ENCODE data around the gene NCMAP.

The NCMAP gene

DNA sequence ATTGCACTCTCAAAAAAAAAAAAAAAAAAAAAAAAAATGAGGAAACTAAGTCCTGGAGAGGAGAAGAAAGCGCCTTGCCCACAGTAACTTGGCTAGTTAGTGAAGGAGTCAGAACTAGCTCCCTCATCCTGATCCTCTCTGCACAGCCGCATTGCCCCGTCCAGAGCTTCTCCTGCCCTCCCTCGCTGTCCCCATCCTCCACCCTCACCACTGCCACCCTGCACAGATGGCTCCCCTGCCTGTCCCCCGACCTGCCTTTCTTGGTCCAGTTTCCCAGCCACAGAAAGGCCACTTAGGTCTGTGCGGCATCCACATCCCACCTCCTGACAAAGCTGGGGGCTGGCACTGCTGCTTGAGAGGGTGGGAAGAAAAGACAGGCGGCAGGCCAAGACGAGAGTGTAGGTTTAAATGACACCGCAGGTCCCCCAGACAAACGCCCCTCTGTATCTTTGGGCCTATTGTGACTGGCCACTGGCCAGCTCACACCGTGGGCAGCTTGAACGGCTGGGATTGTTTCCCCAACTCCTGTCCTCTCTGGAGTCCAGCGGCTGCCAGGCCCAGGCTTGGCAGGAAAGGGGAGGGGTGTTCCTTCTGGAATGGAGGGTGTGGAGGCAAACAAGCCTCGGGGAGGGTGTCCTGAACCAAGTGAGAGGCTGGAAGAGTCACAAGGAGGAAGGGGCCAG lies 20.2 kb downstream of the NCMAP start:
- no peak for DNase-seq

DNA sequence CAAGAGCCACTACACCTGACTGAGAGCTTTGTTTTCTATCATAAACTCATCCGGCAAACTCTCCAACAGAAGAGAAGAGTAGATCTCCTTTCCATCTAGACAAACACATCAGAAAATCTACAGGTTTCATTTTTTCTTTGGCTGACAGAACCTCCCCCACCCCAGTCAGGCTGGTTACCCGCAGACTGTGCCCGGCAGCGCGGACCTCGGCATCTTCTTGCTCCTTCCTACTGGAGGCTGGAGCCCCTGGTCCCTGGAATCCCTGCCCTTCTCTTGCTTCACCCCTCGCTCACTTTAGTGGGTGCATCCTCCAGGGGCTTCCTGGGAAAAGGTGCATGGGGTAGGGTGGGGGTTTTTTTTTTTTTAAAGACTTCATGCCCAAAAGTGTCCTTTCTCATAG lies 23.0 kb downstream of the NCMAP start:
- DNase-seq: no peak

DNA sequence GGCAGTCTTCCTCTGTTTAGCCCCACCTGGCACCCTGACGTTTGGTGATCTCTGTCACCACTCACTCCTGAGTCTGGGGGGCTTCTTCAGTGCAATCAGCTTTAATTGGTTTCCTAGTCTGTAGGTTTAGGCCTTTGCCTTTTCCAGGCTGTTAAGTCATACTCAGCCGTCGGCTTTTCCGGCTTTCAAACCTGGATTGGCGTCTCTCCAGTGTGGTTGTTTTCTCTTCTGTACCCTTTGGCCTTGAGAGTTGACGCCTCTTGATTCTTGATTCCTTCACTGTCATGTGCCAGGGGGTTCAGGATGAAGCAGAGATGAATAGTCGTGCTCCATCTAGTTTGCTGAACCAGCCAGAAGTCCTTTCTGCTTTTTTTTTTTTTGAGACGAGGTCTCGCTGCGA lies 24.9 kb downstream of the NCMAP start:
- no peak for DNase-seq

- peak; percentile 10 for DNase-seq
These were observed 28.3 kb downstream of the NCMAP start for GRCh38 chr1:24584171-24584647.

GRCh38 chr1:24586119-24586518 lies 30.2 kb downstream of the NCMAP start:
- DNase-seq: no peak

DNA sequence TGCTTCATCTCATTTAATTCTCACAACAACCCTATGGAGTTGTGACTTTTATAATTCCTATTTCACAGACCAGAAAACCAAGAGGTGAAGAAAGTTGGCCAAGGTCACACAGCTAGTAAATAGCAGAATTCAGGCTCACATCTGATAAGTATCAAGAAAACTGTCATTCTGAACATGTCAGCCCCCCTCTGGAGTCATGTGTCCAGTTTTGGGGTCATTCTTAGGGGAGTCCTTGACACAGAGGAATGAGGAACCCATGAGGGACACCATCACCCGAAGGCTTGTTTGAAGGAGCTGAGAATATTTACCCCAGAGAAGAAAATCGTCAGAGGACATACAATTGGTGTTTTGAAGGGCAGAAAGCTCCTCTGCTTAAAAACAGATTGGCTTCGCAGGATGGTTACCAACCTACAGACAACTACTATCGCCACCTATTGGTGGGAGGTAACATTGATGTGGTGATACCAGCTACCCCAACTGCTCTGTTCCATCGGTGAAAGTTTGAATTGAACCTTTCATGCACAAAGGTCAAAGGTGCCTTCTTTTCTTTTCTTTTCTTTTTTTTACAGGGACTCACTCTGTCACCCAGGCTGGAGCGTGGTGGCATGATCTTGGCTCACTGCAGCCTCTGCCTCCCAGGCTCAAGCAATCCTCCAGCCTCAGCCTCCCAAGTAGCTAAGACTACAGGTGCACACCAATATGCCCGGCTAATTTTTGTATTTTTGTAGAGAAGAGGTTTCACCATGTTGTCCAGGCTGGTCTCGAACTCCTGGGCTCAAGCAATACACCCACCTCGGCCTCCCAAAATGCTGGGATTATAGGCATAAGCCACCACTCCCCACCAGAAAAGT lies 31.3 kb downstream of the NCMAP start:
- peak; percentile 8 for DNase-seq

DNA sequence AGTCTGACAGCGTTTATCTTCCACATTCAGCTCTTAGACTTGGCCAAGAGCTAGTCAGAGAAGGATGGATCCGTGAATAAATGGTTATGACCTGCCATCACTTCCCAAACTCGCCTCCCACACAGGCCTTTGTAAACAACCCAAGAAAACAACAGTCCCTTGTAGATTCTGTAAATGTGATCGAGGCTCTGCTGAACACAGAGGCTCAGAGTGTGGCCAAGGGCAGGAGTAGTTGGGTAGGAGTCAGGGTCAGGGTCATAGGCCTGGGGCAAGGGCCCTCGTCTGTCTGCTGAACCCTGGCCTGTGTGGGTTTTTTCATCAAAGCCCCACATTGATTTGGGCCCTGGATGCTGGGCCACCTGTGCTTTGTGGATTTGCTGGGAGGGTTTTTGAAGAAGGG lies 32.7 kb downstream of the NCMAP start:
- DNase-seq: no peak

DNA sequence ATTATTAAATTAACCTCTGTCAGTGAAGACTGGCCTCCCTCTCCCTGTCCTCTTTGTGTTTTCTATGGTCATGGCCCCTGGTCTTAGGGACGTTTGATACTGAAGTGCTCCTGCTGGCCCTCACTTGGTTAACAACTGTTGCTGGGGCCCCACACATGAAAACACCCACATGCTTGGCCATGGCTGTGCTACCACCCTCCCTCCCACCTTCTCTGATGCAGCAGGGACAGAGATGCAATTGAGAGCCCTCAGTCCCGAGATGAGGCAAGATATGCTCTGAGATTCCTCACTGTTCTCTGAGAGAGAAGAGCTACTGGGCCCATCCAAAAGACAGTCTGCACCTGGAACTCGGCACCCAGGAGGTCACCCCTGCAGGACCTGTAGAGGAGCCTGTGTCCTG lies 33.3 kb downstream of the NCMAP start:
- no peak for DNase-seq

DNA sequence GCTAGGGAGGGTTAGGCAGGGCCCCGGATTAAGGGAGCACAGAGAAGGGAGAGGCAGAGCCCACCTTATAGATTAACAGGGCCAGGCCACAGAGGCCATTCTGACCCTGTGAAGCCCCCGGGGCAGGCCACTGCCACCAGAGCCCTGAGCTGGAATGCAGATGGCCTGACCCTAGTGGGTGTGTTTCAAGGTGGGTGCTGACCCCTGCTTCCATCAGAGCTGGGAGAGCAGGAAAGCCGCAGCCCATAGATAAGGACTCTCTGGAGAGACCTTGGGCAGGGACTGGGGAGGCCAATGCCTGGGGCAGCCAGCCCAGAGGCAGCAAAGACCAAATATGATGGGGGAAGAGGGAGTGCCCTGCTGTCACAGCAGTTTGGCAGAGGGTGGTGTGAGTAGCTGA lies 35.9 kb downstream of the NCMAP start:
- no peak for DNase-seq

DNA sequence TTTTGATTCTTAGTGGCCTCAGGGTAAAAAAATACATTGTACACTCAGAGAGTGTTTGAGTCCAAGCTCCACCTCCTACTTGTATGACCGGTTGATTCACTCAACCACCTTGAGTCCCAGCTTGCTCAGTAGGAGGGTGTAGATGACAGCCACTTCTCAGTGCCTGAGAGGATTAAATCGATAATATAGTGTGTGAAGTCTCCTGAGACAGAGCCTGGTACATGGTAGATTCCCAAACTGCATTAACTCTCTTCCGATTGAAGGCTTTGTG lies 38.4 kb downstream of the NCMAP start:
- peak; percentile 61 for DNase-seq

DNA sequence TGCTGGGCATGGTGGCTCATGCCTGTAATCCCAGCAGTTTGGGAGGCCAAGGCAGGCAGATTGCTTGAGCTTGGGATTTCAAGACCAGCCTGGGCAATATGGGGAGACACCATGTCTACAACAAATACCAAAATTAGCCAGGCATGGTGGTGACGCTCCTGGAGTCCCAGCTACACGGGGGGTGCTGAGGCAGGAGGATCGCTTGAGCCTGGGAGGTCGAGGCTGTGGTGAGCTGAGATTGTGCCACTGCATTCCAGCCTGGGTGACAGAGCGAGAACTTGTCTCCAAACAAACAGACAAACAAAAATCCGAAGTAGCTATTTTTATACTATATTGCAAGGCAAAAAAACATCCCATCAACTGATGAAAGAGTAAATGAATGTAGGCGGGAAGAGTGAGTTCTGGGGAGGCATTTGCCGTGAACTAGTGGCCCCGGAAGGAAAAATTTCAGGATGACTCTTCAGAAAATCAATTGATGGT lies 40.6 kb downstream of the NCMAP start:
- no peak for DNase-seq

GRCh38 chr1:24599265-24599664 lies 43.4 kb downstream of the NCMAP start:
- DNase-seq: no peak

DNA sequence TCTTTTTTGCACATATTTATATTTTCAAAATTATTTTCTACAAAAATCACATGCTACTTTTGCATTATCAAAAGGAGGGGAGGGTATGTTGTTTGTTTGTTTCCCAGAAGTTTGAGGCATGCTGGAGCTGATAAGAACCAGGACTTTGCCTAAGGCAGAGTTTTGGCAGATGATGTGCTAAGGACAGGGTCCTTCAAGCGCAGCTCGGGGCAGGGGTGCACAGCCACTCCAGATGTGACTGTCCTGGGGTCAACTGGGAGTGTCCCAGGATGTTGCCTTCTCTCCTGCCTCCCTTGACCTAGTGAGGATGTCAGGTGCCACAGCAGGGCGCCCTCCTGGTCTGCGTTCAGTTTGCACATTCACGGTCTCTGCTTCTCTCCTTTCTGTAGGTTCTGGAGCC lies 44.7 kb downstream of the NCMAP start:
- no peak for DNase-seq

DNA sequence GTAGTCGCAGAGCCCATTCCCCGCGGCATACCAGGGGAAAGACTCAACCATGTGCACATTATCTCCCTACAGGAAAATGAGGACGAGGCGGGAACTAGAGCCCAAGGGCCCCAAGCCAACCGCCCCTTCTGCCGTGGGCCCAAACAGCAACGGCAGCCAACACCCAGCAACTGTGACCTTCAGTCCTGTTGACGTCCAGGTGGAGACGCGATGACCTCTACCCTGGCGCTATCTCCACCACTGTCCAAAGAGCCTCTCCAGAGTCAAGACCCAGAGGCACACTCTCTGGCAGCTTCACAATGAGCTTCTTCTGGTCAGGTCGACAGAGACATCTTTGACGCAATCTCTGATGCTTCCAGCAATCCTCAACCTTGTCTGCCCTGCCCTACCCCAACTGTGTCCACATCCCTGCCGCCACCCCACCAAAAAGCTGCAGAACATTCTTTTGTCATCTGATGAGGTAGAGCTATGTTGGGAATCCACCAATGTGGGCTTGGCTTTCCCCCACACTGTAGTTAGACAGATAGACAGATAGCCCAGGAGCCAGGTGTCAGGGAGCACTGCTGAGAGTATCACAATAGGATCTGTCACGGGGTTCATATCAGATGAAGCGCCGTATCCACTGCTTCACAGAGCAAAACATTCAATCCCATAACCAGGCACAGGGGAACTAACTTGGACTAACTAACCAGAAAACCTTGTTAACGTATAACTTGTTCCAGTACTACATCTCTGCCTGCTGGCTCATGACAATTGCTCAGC lies 49.8 kb downstream of the NCMAP start:
- no peak for DNase-seq

DNA sequence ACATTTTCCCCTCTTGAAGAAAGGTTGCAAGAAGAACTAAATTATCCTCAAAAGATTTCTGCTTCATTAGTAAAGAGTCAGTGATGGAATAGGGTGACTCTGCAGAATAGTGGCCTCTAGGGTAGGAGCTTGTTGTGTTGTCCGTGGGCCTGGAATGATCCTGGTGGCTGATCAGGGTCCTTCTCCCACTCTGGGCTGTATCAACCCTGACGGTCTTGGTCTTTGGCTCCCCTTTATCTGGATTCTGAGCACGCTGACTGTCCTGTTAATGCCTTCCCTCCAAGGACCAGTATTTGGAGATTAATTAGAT lies 50.4 kb downstream of the NCMAP start:
- DNase-seq: no peak

- DNase-seq: peak; percentile 6
These were observed 50.7 kb downstream of the NCMAP start for GRCh38 chr1:24606621-24607020.

DNA sequence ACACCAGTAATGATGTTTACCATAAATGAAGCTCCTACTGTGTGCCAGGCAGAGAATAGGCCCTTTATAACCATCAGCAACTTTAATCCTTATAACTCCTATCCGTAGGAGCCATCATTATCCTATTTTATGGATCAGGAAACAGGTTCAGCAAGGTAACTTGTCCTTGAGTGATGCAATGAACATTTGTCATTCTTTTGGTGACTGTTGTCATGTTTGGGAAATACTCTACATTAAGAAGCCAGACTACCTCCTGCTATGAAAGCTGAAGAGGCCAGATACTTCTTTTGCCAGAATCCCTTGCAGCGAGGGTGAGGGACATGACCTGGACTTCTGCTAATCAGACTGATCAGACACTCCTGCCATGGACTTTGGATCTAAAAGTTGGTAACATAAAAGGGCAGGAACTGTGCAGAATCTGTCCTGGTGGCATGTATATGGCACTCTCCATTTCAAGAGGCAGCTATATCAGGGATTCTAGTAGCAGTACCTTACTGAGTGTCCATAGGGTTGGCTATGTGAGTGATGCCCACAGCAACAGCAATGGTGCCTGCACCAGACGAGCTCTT lies 54.1 kb downstream of the NCMAP start:
- DNase-seq: no peak

GRCh38 chr1:24619376-24619775 lies 63.5 kb downstream of the NCMAP start:
- DNase-seq: no peak

DNA sequence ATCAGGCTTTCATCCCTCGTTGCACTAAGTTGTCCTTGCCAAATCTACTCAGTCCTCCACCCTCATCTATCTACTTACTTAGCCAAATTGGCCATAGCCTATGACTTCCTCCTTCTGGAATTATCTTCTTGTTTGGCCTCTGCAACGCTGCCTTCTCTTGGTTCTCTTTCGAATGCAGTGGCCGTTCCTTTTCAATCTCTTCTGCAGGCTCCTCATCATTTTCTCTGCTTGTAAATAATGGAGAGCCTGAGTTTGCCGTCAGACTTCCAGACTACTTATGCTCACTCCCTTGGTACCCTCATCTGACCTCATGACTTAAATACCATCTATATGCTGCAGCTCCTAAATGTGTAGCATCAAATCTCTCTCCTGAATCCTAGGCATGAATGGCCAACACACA lies 64.8 kb downstream of the NCMAP start:
- DNase-seq: no peak

DNA sequence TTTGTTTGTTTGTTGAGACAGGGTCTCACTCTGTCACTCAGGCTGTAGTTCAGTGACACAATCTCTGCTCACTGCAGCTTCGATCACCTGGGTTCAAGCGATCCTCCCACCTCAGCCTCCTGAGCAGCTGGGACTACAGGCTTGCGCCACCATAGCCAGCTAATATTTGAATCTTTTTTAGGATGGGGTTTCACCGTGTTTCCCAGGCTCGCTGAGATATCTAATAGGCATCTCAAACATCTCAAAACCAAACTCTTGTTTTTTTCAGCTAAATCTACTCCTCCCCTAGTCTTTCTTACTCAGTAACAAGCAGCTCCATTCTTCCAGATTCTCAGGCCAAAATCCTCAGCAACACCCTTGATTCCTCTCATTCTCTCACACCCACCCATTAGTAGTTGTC lies 65.2 kb downstream of the NCMAP start:
- no peak for DNase-seq

- no peak for DNase-seq
These were observed 66.3 kb downstream of the NCMAP start for GRCh38 chr1:24622218-24622617.

DNA sequence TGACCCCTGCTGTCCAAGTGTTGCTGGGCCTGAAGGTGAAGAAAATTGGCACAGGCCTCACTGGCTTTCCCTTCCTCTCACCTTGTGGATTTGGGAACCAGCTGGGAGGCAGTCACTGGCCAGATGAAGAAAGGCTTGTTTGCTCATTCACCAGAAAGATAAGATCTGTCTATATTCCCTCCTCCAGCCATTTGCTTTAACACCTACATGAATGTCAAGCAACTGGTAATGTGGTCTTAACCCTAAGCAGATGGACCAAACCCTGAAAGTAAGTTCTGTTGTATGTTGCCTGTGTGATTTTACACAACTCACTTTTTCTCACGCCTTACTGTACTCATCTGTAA lies 76.9 kb downstream of the NCMAP start:
- no peak for DNase-seq

DNA sequence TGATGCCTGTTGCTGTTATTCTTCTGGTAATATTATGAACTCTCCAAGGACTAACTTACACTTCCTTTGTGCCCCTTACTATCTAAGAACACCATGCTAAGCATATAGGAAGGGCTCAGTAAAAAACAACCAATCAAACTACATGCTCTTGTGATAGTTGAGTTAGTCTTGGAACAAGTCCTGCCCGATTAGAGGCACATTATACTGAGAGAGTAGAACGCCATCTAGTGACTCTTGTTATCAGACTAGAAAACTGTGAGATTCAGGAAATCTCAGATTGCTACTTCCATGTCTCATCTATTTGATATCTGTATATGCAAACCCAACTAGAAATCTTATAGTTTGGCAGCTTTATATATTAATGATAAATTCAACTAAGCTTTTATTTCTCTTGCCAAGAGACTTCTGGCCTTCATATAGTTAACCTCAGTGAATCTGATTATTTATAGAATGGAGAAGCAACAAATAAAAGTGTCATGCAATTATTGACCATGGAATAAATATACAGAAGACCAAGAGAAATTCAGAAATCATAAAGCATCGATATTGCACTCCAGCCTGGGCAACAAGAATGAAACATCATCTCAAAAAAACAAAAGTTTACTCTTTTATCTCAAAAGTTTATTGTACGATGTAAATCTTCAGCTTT lies 79.4 kb downstream of the NCMAP start:
- peak; percentile 80 for DNase-seq

All from DMS79 treated with DMSO at 0.1 percent for 48 hours (cell line).